ENCODE results near the gene FCHSD1. TPM values are rescaled to one million over a fixed set of nuclear protein-coding genes. Genes with fewer than 3 reads are reported as not detected.

The FCHSD1 gene
- total and polyA plus RNA-seq, 2 of the 4 experiments (the other 2 are of a cell fraction) = 33.2 to 62.1 TPM

DNA sequence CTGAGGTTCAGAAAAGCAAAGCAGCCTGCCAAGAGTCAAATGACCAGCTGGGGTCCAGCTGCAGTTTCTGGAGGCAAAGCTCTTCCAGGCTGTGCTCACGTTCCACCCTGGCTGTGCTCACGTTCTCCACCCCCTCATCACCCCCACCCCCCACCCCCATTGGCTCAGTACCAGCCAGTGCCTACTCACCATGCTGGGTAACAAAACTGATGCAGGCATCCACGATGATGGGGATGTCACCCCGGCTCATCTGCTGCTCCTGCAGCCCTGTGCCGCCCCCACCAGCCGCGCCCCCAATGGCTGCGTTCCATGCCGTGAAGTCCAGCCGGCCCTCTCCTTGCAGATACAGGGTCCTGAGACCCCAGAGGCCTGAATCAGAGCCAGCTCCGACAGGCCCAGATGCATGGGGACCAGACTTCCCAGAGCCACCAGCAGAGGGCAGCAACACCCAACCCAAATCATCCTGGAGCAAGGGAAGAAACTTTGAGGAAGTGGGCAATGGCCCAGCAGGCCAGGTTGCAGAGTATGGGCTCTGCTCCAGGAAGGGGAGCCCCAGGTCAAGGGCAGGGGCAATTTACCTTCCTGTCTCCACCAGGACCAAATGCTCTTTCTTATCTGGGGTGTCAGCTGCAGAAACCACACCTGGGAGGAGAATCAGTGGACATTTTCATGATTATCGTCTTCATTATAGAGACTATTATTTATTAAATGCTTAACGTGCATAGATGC, 13.7 kb upstream of the FCHSD1 start:
- intact Hi-C loops (cut with micrococcal nuclease) = loop anchor here (1.0 to 2.0 kb wide), 4 partner anchors 27 to 295 kb away; no protein-coding TSS in a partner anchor
- peak; percentile 93 for ATAC-seq (ENCODE audit: low read depth)
- no peak for TF ChIP-seq ELK1 (IDR thresholded peaks at IDR 0.05; ENCODE audit: borderline replicate concordance, low read depth, low read length)
- TF ChIP-seq, protein P1, sequence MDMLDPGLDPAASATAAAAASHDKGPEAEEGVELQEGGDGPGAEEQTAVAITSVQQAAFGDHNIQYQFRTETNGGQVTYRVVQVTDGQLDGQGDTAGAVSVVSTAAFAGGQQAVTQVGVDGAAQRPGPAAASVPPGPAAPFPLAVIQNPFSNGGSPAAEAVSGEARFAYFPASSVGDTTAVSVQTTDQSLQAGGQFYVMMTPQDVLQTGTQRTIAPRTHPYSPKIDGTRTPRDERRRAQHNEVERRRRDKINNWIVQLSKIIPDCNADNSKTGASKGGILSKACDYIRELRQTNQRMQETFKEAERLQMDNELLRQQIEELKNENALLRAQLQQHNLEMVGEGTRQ (IDR thresholded peaks at IDR 0.05; ENCODE audit: low read depth, low read length) = no peak
- no peak for TF ChIP-seq POLR2A (IDR thresholded peaks at IDR 0.05; ENCODE audit: low read depth, low read length)
- TF ChIP-seq RAD21 (IDR thresholded peaks at IDR 0.05; ENCODE audit: low read length) = peak; percentile 83
- TF ChIP-seq MAFK (IDR thresholded peaks at IDR 0.05; ENCODE audit: low read depth, low read length) = no peak
- peak; percentile 88 for TF ChIP-seq CTCF (conservative IDR thresholded peaks at IDR 0.05; ENCODE audit: low read depth, low read length)
- no peak for TF ChIP-seq BHLHE40 (IDR thresholded peaks at IDR 0.05; ENCODE audit: low read depth, low read length)
- TF ChIP-seq FOS (IDR thresholded peaks at IDR 0.05; ENCODE audit: low read depth, low read length) = no peak
- TF ChIP-seq RFX5 (IDR thresholded peaks at IDR 0.05; ENCODE audit: low read depth, low read length) = no peak
- no peak for TF ChIP-seq NFE2L2 (IDR thresholded peaks at IDR 0.05; ENCODE audit: low read depth, low read length)
- TF ChIP-seq SMC3 (IDR thresholded peaks at IDR 0.05; ENCODE audit: low read depth, low read length) = peak; percentile 62
- no peak for TF ChIP-seq MAZ (IDR thresholded peaks at IDR 0.05; ENCODE audit: borderline replicate concordance, low read depth, low read length)
- TF ChIP-seq CEBPB (IDR thresholded peaks at IDR 0.05; ENCODE audit: low read depth, low read length) = no peak
- TF ChIP-seq MXI1 (IDR thresholded peaks at IDR 0.05; ENCODE audit: borderline replicate concordance, low read depth, low read length) = no peak
- TF ChIP-seq RCOR1 (IDR thresholded peaks at IDR 0.05; ENCODE audit: insufficient replicate concordance, low read length) = no peak

More for the DNA sequence above, 13.7 kb upstream of the FCHSD1 start:
- Histone ChIP-seq H3K79me1 (ENCODE audit: low read depth in 1 of 2, low read length in 2 of 2) (no peaks in the 10 kb centered on the region), H2BK120ac (ENCODE audit: low read depth, low read length) (no peak overlapping the region), H4K91ac (ENCODE audit: insufficient read depth, low read depth, low read length) (no peak overlapping the region), H4K8ac (ENCODE audit: low read depth in 2 of 2, low read length in 2 of 2) (no peak overlapping the region), H3K36me3 (ENCODE audit: control insufficient read depth, insufficient read depth, low read length) (peaks cover 14% of the 10 kb centered on the region), H3K4me2 (ENCODE audit: low read depth, low read length) (no peak overlapping the region), H2BK5ac (ENCODE audit: low read depth, low read length, poor library complexity, severe bottlenecking) (no peak overlapping the region), H2AK5ac (ENCODE audit: low read depth, low read length) (no peak overlapping the region), H3K56ac (ENCODE audit: extremely low read depth, insufficient read depth, low read length) (no peak overlapping the region), H3K4me3 (ENCODE audit: insufficient read depth, low read depth, low read length) (no peak overlapping the region), H3K4me1 (ENCODE audit: control insufficient read depth, insufficient read depth, low read length) (no peaks in the 10 kb centered on the region), H2AFZ (replicated peaks; ENCODE audit: low read length, poor library complexity) (peak overlapping the region; percentile 16), H4K20me1 (ENCODE audit: insufficient read depth, low read length) (no peaks in the 10 kb centered on the region), H3K4ac (ENCODE audit: low read depth, low read length) (no peak overlapping the region), H3K9ac (ENCODE audit: low read depth, low read length) (no peak overlapping the region), H3K27ac (ENCODE audit: insufficient read depth, low read length) (no peak overlapping the region), H3K9me1 (ENCODE audit: insufficient read depth, low read length) (no peaks in the 10 kb centered on the region), H3K9me3 (ENCODE audit: control insufficient read depth, insufficient read depth, low read length) (no peaks in the 10 kb centered on the region), H3K14ac (replicated peaks; ENCODE audit: low read depth, low read length) (no peak overlapping the region), H2BK15ac (ENCODE audit: low read depth, low read length) (no peak overlapping the region), H3K23ac (ENCODE audit: low read depth, low read length) (no peak overlapping the region), H2BK20ac (ENCODE audit: low read depth, low read length) (no peak overlapping the region), H2AK9ac (replicated peaks; ENCODE audit: low read depth, low read length, poor library complexity) (no peak overlapping the region), H3K18ac (ENCODE audit: low read depth, low read length) (no peak overlapping the region), H3K27me3 (ENCODE audit: control insufficient read depth, insufficient read depth, low read length) (no peaks in the 10 kb centered on the region), H4K5ac (ENCODE audit: low read depth, low read length) (no peak overlapping the region)
- BruUV-seq (replicated peaks) = no TSS peak
- POLR2A ChIA-PET (ENCODE audit: unreplicated experiment) = no interaction called here
- peak; percentile 58 for DNase-seq
- CTCF ChIA-PET = interaction anchor here (0.6 to 1.3 kb wide), 6 partner anchors 12 to 1560 kb away, joined by 3 to 5 read pairs (median 4); partner anchors contain the start of gene ARAP3
- in situ Hi-C loops (cut with MboI; ENCODE audit: low sequenced_read_pairs) = no loop called here
- dilution Hi-C loops (cut with HindIII; ENCODE audit: low sequenced_read_pairs, unreplicated experiment) = no loop called here
- 68% methylated on average over 3 of the region's 13 CpGs; no CpG with 5 or more reads in 1 of the 2 experiments for WGBS, 2 experiments (ENCODE audit: extremely low coverage in 2 of 2, insufficient read length in 1 of 2)

Data from IMR-90 (cell line).